IPS-20b (cell line): Measurements from ENCODE around the gene TNFRSF17.

Experiments used
- H3K27ac ChIP-seq: one replicate; pipeline ENCODE4 v1.5.1; 2013; ENCODE audit warnings: low read length
- H3K27me3 ChIP-seq: 2 replicates; pipeline ENCODE4 v1.6.1; 2013; ENCODE audit warnings: mild to moderate bottlenecking, low read length, inconsistent platforms; ENCODE audit not compliant: insufficient read depth
- H3K36me3 ChIP-seq: 2 replicates; pipeline ENCODE4 v1.6.1; 2013; ENCODE audit warnings: low read depth, mild to moderate bottlenecking, inconsistent platforms, low read length, moderate library complexity; ENCODE audit not compliant: insufficient read depth
- H3K4me1 ChIP-seq: 2 replicates; pipeline ENCODE4 v1.6.1; 2013; ENCODE audit warnings: mild to moderate bottlenecking, control low read depth, inconsistent platforms, low read length, moderate library complexity; ENCODE audit not compliant: insufficient read depth
- H3K4me3 ChIP-seq: 2 replicates; pipeline ENCODE4 v1.5.1; 2013; ENCODE audit warnings: mild to moderate bottlenecking, low read length, inconsistent platforms
- H3K9ac ChIP-seq: 2 replicates; pipeline ENCODE4 v1.6.1; 2013; ENCODE audit warnings: low read depth, mild to moderate bottlenecking, inconsistent platforms, low read length, moderate library complexity
- H3K9me3 ChIP-seq: 2 replicates; pipeline ENCODE4 v1.6.1; 2013; ENCODE audit warnings: mild to moderate bottlenecking, low read depth, low read length, inconsistent platforms; ENCODE audit not compliant: insufficient read depth

TNFRSF17 gene

DNA sequence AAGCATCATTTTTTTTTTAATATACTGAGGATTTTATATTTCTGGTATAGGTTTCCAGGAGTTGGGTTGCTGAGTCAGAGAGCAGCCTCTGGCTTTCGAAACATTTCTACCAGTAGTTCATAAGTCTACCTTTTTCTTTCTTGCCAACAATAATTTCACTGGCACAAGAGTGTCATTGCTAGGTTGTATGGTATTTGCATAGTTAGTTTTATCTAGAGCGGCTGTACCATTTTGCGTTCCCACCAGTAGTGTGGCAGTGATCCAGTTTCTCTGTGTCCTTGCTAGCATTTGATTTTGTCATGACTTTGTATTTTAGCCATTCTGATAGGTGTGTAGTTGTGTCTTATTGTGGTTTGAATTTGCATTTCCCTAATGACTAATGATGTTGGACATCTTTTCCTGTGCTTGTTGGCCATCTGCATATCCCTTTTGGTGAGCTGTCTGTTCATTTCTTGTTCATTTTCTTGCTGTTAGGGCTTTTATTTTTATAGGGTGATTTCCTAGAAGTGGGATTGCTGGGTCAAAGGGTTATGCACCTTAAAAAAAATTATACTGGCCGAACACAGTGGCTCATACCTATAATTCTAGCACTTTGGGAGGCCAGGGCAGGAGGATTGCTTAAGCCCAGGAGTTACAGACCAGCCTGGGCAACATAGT lies 51.4 kb downstream of the TNFRSF17 start:
- Histone ChIP-seq H3K36me3 (no peaks in the 10 kb centered on the region), H3K27ac (no peak overlapping the region), H3K27me3 (no peaks in the 10 kb centered on the region), H3K4me1 (no peaks in the 10 kb centered on the region), H3K4me3 (no peak overlapping the region), H3K9me3 (no peaks in the 10 kb centered on the region), H3K9ac (no peak overlapping the region)

DNA sequence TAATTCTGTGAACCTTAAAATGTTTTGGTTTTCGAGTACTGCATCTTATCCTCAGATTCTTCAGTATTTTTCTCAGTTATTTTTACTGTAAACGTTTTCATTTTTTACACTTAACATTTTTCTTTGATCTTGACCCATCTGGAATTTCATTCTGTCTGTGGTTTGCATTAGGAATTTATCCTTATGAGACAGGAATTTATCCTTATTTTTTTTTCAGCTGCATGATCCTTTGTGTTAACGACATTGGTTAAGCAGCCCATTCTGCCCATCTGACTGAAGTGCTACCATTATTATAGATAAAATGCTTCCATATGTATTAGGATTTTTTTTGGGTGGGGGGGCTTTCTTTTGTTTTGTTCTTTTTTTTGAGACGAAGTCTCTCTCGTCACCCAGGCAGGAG lies 52.5 kb downstream of the TNFRSF17 start:
- H3K9me3 ChIP-seq: no peaks in the 10 kb centered on the region
- H3K9ac ChIP-seq: no peak overlapping the region
- H3K36me3 ChIP-seq: no peaks in the 10 kb centered on the region
- H3K4me1 ChIP-seq: no peaks in the 10 kb centered on the region
- no peaks in the 10 kb centered on the region for H3K27me3 ChIP-seq
- no peak overlapping the region for H3K4me3 ChIP-seq
- H3K27ac ChIP-seq: no peak overlapping the region
